HTR-8/SVneo (cell line): Measurements from ENCODE around the gene ATXN1.
"Not testable (repeated sequence)": the region's sequence is repeated elsewhere in the genome, so short reads cannot be mapped to it uniquely, and the experiment has no call there.

Source experiments
- DNase-seq: peaks from one replicate; pipeline ENCODE4 v3.0.0; 2011; ENCODE audit warnings: low spot score, mixed read lengths; ENCODE audit not compliant: insufficient read length
- FAIRE-seq: peaks from 2 replicates; lab custom pipeline; 2011; peaks lifted over from hg19 to GRCh38; lab: Jason Lieb, UNC

ATXN1 gene

GRCh38 chr6:16292432-16292831 is 468.8 kb downstream of the ATXN1 start:
- DNase-seq: no peak
- no peak for FAIRE-seq

- DNase-seq: no peak
- no peak for FAIRE-seq
These were observed 469.5 kb downstream of the ATXN1 start for GRCh38 chr6:16291739-16292138.

- FAIRE-seq (no peak), DNase-seq (no peak)
These were observed 473.1 kb downstream of the ATXN1 start for GRCh38 chr6:16288163-16288562.

GRCh38 chr6:16286151-16286522 is 475.1 kb downstream of the ATXN1 start:
- FAIRE-seq (no peak), DNase-seq (peak; percentile 40)

- DNase-seq: no peak
- no peak for FAIRE-seq
These were observed 475.7 kb downstream of the ATXN1 start for GRCh38 chr6:16285467-16286150.

GRCh38 chr6:16284472-16284871 is 476.8 kb downstream of the ATXN1 start:
- DNase-seq: no peak

GRCh38 chr6:16282370-16282769 is 478.9 kb downstream of the ATXN1 start:
- FAIRE-seq: no peak
- DNase-seq: no peak

More at GRCh38 chr6:16284472-16284871, 476.8 kb downstream of the ATXN1 start:
- FAIRE-seq: no peak

- no peak for DNase-seq
- FAIRE-seq: no peak
These were observed 482.0 kb downstream of the ATXN1 start for GRCh38 chr6:16279243-16279642.

GRCh38 chr6:16278750-16279149 is 482.5 kb downstream of the ATXN1 start:
- DNase-seq (no peak), FAIRE-seq (no peak)

- DNase-seq: no peak
- no peak for FAIRE-seq
These were observed 483.1 kb downstream of the ATXN1 start for GRCh38 chr6:16278048-16278724.

- DNase-seq (peak; percentile 95), FAIRE-seq (peak; percentile 90)
These were observed 483.9 kb downstream of the ATXN1 start for GRCh38 chr6:16277101-16277981.

- DNase-seq (no peak), FAIRE-seq (no peak)
These were observed 486.2 kb downstream of the ATXN1 start for GRCh38 chr6:16274885-16275589.

- no peak for FAIRE-seq
- no peak for DNase-seq
These were observed 486.8 kb downstream of the ATXN1 start for GRCh38 chr6:16274483-16274882.

- DNase-seq (no peak), FAIRE-seq (no peak)
These were observed 488.0 kb downstream of the ATXN1 start for GRCh38 chr6:16273256-16273655.

GRCh38 chr6:16272201-16272600 is 489.1 kb downstream of the ATXN1 start:
- DNase-seq: no peak
- FAIRE-seq: no peak

- FAIRE-seq (no peak), DNase-seq (no peak)
These were observed 489.8 kb downstream of the ATXN1 start for GRCh38 chr6:16271428-16271827.

- FAIRE-seq (no peak), DNase-seq (no peak)
These were observed 491.0 kb downstream of the ATXN1 start for GRCh38 chr6:16270178-16270794.

GRCh38 chr6:16269442-16270070 is 491.7 kb downstream of the ATXN1 start:
- FAIRE-seq: not testable (repeated sequence)

More at GRCh38 chr6:16269442-16270070, 491.7 kb downstream of the ATXN1 start:
- not testable (repeated sequence) for DNase-seq
